HepG2 (cell line): ENCODE data around the gene PNKD. TPM values are rescaled to one million over a fixed set of nuclear protein-coding genes. Genes with fewer than 3 reads are reported as not detected.

Experiments
- CERS6 ChIP-seq: sonication (generic); formaldehyde crosslinking; IDR thresholded peaks from 2 replicates; pipeline ENCODE4 v1.5.0; 2020; ENCODE audit warnings: missing genetic modification reagents
- DMAP1 ChIP-seq: IDR thresholded peaks from 2 replicates; pipeline ENCODE4 v1.6.1; 2016
- HMG20B ChIP-seq: conservative IDR thresholded peaks from 2 replicates; pipeline ENCODE4 v1.6.1; 2016; ENCODE audit warnings: missing genetic modification reagents, missing compliant biosample characterization
- HNRNPK ChIP-seq: fragments of 200-400 bp; formaldehyde crosslinking; IDR thresholded peaks from 2 replicates; pipeline ENCODE4 v1.6.1; 2018; ENCODE audit warnings: low read length, low read depth, moderate library complexity, mild to moderate bottlenecking; ENCODE audit not compliant: poor library complexity, severe bottlenecking
- HNRNPLL ChIP-seq: fragments of 200-400 bp; formaldehyde crosslinking; IDR thresholded peaks from 2 replicates; pipeline ENCODE4 v1.6.1; 2017; ENCODE audit warnings: mild to moderate bottlenecking, low read depth, low read length; ENCODE audit not compliant: poor library complexity, severe bottlenecking
- IRX3 ChIP-seq: sonication (generic); formaldehyde crosslinking; IDR thresholded peaks from 2 replicates; pipeline ENCODE4 v1.8.1; 2023; ENCODE audit warnings: mild to moderate bottlenecking, low read depth, missing genetic modification reagents, borderline replicate concordance
- KLF9 ChIP-seq: IDR thresholded peaks from 2 replicates; pipeline ENCODE4 v1.6.1; 2016; ENCODE audit warnings: low read depth
- NONO ChIP-seq, 2 experiments: fragments of 450-650 bp in 1 of 2; sonication (generic) in 1 of 2; formaldehyde crosslinking in 1 of 2; IDR thresholded peaks in 1 of 2; conservative IDR thresholded peaks in 1 of 2; 2 replicates each; pipeline versions ENCODE4 v1.6.1 to v1.8.0; 2017 to 2022; ENCODE audit warnings: mild to moderate bottlenecking in 1 of 2, missing genetic modification reagents in 1 of 2, moderate library complexity in 1 of 2
- ONECUT2 ChIP-seq: sonication (generic); formaldehyde crosslinking; IDR thresholded peaks from 2 replicates; pipeline ENCODE4 v1.4.0; 2020; ENCODE audit warnings: missing genetic modification reagents
- PLSCR1 ChIP-seq: sonication (generic); formaldehyde crosslinking; IDR thresholded peaks from 2 replicates; pipeline ENCODE4 v1.5.0; 2020; ENCODE audit warnings: missing genetic modification reagents, mild to moderate bottlenecking, borderline replicate concordance
- RAD21 ChIP-seq: fragments of 450-650 bp; formaldehyde crosslinking; IDR thresholded peaks from 2 replicates; pipeline ENCODE4 v1.5.0; 2020; ENCODE audit warnings: mild to moderate bottlenecking
- RFX3 ChIP-seq: IDR thresholded peaks from 2 replicates; pipeline ENCODE4 v1.6.1; 2016; ENCODE audit warnings: missing biosample characterization, missing genetic modification reagents
- SNAI1 ChIP-seq: sonication (generic); formaldehyde crosslinking; IDR thresholded peaks from 2 replicates; pipeline ENCODE4 v1.5.0; 2020; ENCODE audit warnings: mild to moderate bottlenecking, missing genetic modification reagents, borderline replicate concordance
- SNRNP70 ChIP-seq: fragments of 200-400 bp; formaldehyde crosslinking; IDR thresholded peaks from 2 replicates; pipeline ENCODE4 v1.6.1; 2017; ENCODE audit warnings: mild to moderate bottlenecking, low read depth, low read length, moderate library complexity
- SPEN ChIP-seq: sonication (generic); formaldehyde crosslinking; IDR thresholded peaks from 2 replicates; pipeline ENCODE4 v1.5.1; 2020; ENCODE audit warnings: low read depth, mild to moderate bottlenecking, missing genetic modification reagents
- SYNCRIP ChIP-seq: fragments of 200-400 bp; formaldehyde crosslinking; IDR thresholded peaks from 2 replicates; pipeline ENCODE4 v1.6.1; 2018; ENCODE audit warnings: mild to moderate bottlenecking, low read depth, low read length; ENCODE audit not compliant: insufficient read depth
- TAF15 ChIP-seq: fragments of 200-400 bp; formaldehyde crosslinking; IDR thresholded peaks from one replicate; pipeline ENCODE4 v1.6.1; 2018; ENCODE audit warnings: mild to moderate bottlenecking, low read depth, low read length; ENCODE audit not compliant: poor library complexity, severe bottlenecking
- THAP9 ChIP-seq: sonication (generic); formaldehyde crosslinking; IDR thresholded peaks from 2 replicates; pipeline ENCODE4; 2020; ENCODE audit warnings: missing genetic modification reagents, mild to moderate bottlenecking, borderline replicate concordance
- TMF1 ChIP-seq: sonication (generic); formaldehyde crosslinking; IDR thresholded peaks from 2 replicates; pipeline ENCODE4 v1.8.1; 2022; ENCODE audit warnings: low read depth, missing genetic modification reagents
- ZNF18 ChIP-seq: sonication (generic); formaldehyde crosslinking; IDR thresholded peaks from 2 replicates; pipeline ENCODE4 v1.8.0; 2022; ENCODE audit warnings: mild to moderate bottlenecking, missing genetic modification reagents; ENCODE audit not compliant: insufficient replicate concordance
- ZNF253 ChIP-seq: sonication (generic); formaldehyde crosslinking; IDR thresholded peaks from 2 replicates; pipeline ENCODE4 v1.8.0; 2022; ENCODE audit warnings: mild to moderate bottlenecking, missing genetic modification reagents, borderline replicate concordance
- ZNF547 ChIP-seq: sonication (generic); formaldehyde crosslinking; IDR thresholded peaks from 2 replicates; pipeline ENCODE4 v1.5.1; 2020; ENCODE audit warnings: mild to moderate bottlenecking, missing genetic modification reagents
- ZNF780A ChIP-seq: sonication (generic); formaldehyde crosslinking; IDR thresholded peaks from 2 replicates; pipeline ENCODE4 v1.8.0; 2022; ENCODE audit warnings: mild to moderate bottlenecking, missing genetic modification reagents, moderate library complexity
- polyA plus RNA-seq, 8 experiments: library from polyadenylated mRNA; depleted of rRNA in 3 of 8; stranded (reverse) in 7 of 8; unstranded in 1 of 8; fragments of >200 nt; fragmentation: Illumina TruSeq in 4 of 8; extraction: Trizol in 4 of 8; gene quantifications; 2 replicates each; pipeline versions ENCODE4 v1.2.1 to v1.2.3, GENCODE V29; 2011 to 2016; ENCODE audit warnings: low read depth in 4 of 8, missing spikeins in 1 of 8, mixed read lengths in 1 of 8; ENCODE audit not compliant: insufficient read depth in 1 of 8
- total RNA-seq, 5 experiments: library from RNA; depleted of rRNA; stranded (reverse); fragments of >200 nt; fragmentation: Illumina TruSeq; extraction: Trizol; gene quantifications; 2 replicates each; pipeline ENCODE4 v1.2.3, GENCODE V29; 2016; ENCODE audit warnings: low read depth in 1 of 5

PNKD gene
- total and polyA plus RNA-seq, 2 of the 13 experiments (the other 11 are each of a cell fraction or from before 2014, with no cell fraction given) = 55.9 to 80.4 TPM

GRCh38 chr2:218322768-218323525 lies 52.6 kb downstream of the PNKD start (continued):
- TF ChIP-seq CERS6 (CRISPR knock-in tag) = no peak
- no peak for TF ChIP-seq ONECUT2 (CRISPR knock-in tag)
- TF ChIP-seq NONO (IDR thresholded peaks at IDR 0.05) = no peak
- TF ChIP-seq NONO (CRISPR knock-in tag; conservative IDR thresholded peaks at IDR 0.05) = no peak
- TF ChIP-seq SYNCRIP = no peak
- TF ChIP-seq TAF15 = peak; percentile 66
- TF ChIP-seq HNRNPLL = peak; percentile 63
- peak; percentile 41; the same call in 1 of the 2 replicates for TF ChIP-seq DMAP1 (CRISPR knock-in tag)
- no peak for TF ChIP-seq ZNF780A (CRISPR knock-in tag)
- no peak for TF ChIP-seq RAD21
- no peak for TF ChIP-seq HMG20B
- no peak; the same call in 1 of the 2 replicates for TF ChIP-seq SNAI1 (CRISPR knock-in tag)
- no peak for TF ChIP-seq SPEN
- no peak for TF ChIP-seq PLSCR1 (CRISPR knock-in tag)
- TF ChIP-seq IRX3 (CRISPR knock-in tag) = no peak
- TF ChIP-seq THAP9 (CRISPR knock-in tag) = no peak; the same call in none of the 2 replicates
- peak; percentile 50 for TF ChIP-seq RFX3 (CRISPR knock-in tag)
- TF ChIP-seq KLF9 = no peak; the same call in 1 of the 2 replicates
- peak; percentile 13; the same call in 1 of the 2 replicates for TF ChIP-seq ZNF253 (CRISPR knock-in tag)
- no peak for TF ChIP-seq TMF1 (CRISPR knock-in tag)
- TF ChIP-seq SNRNP70 = no peak
- TF ChIP-seq HNRNPK = peak; percentile 73
- TF ChIP-seq ZNF547 (CRISPR knock-in tag) = peak; percentile 61; the same call in 1 of the 2 replicates
- peak; percentile 47 for TF ChIP-seq ZNF18 (CRISPR knock-in tag)
